T-helper 1 cell treated with Interleukin-12 subunit alpha and Interleukin-12 subunit beta and Interleukin-4 antibody, amounts not matched to agents 30 μg/mL and 1 μg/mL, for 36 hours (primary cell): ENCODE measurements around the gene CDK5.

Experiments used
- H3K27ac Mint-ChIP-seq: one replicate; pipeline ENCODE4 v1.8.0; 2021; ENCODE audit warnings: mild to moderate bottlenecking, mixed read lengths
- H3K27me3 Mint-ChIP-seq: one replicate; pipeline ENCODE4 v1.8.0; 2021; ENCODE audit warnings: low read depth, mixed read lengths
- H3K36me3 Mint-ChIP-seq: one replicate; pipeline ENCODE4 v1.8.0; 2021; ENCODE audit warnings: low read depth, mixed read lengths
- H3K4me1 Mint-ChIP-seq: one replicate; pipeline ENCODE4 v1.8.0; 2021; ENCODE audit warnings: low read depth, mixed read lengths
- H3K4me3 Mint-ChIP-seq: one replicate; pipeline ENCODE4 v1.8.0; 2021; ENCODE audit warnings: mild to moderate bottlenecking, moderate library complexity, mixed read lengths
- H3K9me3 Mint-ChIP-seq: one replicate; pipeline ENCODE4 v1.8.0; 2021; ENCODE audit warnings: mixed read lengths

CDK5 gene

DNA sequence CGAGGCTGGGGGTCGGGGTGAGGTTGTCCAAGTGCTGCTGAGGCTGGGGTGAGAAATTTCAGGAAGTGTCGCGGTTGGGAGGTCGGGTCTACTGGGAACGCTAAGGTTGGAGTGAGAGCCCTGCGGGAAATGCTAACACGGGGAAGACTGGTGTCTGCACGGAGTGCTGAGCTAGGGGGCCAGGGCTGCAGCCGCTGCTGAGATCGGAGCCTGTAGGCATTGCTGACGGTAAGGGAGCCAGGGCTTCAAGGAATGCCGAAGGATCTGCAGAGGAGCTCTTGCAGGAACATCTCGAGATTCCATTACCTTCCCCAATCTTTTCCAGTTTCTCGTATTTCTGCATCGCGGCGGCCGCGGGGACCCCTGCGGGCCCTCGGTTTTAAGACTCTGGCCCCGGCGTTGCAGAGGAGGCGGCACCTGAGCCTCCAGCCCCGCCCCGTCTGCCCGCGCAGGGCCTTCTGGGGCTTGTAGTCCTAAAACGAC, at the start of gene CDK5:
TSS of gene CDK5 (minus strand) at position 392 of the 483 bp plus-strand sequence. CDS start at position 343, 49 bp downstream.
- Mint-ChIP-seq H3K27ac (peak within 1 kb of the TSS; percentile 94), H3K9me3 (no peaks in the 10 kb centered on the region), H3K36me3 (peaks cover 3% of the 10 kb centered on the region), H3K27me3 (no peaks in the 10 kb centered on the region), H3K4me1 (peaks cover 40% of the 10 kb centered on the region), H3K4me3 (peak within 1 kb of the TSS; percentile 97)

DNA sequence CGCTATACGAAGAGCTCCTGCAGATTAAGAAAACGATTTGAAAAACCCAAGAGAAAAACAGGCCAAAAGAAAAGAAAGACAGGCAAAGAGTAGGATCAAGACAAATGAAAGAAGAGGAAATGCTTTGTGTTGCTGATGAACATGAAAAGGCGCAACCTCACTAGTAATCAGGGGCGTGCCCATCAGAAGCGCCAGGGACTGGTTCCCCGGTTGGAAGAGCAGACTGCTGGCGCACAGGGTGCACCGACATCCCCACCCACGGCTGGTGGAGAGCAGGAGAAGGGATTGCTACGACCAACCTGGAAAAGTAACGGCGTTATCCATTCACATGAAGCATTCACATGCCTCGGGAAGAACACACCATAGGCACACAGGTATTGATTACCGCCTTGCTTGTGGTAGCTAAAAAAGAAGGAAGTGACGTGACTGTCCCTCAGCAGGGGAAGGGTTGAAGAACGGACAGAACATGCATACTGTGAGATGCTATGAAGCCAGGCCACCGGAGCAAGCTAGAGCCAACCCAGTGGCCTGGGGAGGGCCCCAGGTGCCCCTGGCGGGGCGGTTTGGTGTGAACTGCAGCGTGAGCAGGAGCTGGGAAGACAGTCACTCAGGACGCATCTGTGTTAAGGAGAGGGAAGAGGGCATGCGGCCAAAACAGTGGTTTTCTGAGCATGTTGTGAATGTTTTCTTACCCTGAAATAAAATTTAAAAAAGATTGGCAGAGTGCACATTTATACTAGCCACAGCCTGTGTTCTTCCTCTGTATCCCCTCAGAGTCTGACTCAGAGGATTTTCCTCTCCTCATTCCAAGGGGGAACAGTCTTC, 46.9 kb upstream of the CDK5 start:
- Mint-ChIP-seq H3K36me3 (peaks cover 1% of the 10 kb centered on the region), H3K4me1 (no peaks in the 10 kb centered on the region), H3K9me3 (no peaks in the 10 kb centered on the region), H3K4me3 (no peak overlapping the region), H3K27ac (no peak overlapping the region), H3K27me3 (no peaks in the 10 kb centered on the region)

DNA sequence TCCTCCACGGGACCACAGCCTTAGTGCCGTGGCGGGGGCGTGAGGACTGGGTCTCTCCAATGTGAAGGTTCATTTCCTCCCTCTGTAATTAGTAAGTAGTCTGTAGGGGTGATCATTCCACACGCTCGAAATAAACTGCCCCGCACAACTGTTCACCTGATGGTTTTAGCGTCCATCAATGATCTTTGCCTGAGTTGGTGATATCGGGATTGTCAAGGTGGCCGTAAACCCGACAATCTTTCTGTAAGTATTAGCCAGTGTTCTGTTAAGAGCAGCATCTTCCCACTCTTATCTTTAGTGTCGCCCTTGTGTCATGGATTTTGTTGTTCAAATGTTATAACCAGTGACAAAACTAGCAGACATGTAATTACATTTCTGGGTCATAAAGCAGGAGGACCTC, 46.3 kb upstream of the CDK5 start:
- no peaks in the 10 kb centered on the region for H3K4me1 Mint-ChIP-seq
- no peak overlapping the region for H3K27ac Mint-ChIP-seq
- no peaks in the 10 kb centered on the region for H3K9me3 Mint-ChIP-seq
- no peaks in the 10 kb centered on the region for H3K27me3 Mint-ChIP-seq
- H3K4me3 Mint-ChIP-seq = no peak overlapping the region
- H3K36me3 Mint-ChIP-seq = peaks cover 1% of the 10 kb centered on the region

DNA sequence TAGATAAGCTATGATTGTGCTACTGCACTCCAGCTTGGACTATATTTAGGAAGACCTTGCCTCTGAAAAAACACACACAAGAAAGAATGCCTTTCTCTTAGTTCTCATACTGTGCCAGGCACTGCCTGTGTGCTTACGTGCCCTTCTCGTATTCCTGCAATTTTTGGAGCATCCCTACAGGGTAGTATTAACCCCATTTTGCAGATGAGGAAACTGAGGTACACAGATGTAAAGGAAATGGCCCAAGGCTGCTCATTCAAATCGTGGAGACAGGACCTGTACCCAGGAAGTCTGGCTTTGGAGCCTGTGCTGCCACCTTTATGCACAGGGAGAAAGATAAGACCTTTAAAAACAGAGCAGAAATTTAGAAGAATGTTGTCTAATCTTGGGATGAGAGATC, 45.3 kb upstream of the CDK5 start:
- Mint-ChIP-seq H3K27ac (no peak overlapping the region), H3K27me3 (no peaks in the 10 kb centered on the region), H3K9me3 (no peaks in the 10 kb centered on the region), H3K4me3 (no peak overlapping the region), H3K4me1 (no peaks in the 10 kb centered on the region), H3K36me3 (peaks cover 1% of the 10 kb centered on the region)

GRCh38 chr7:151101621-151102396, 44.1 kb upstream of the CDK5 start:
- H3K4me3 Mint-ChIP-seq = no peak overlapping the region
- H3K9me3 Mint-ChIP-seq = no peaks in the 10 kb centered on the region
- H3K27ac Mint-ChIP-seq = no peak overlapping the region
- H3K36me3 Mint-ChIP-seq = peaks cover 1% of the 10 kb centered on the region
- H3K4me1 Mint-ChIP-seq = no peaks in the 10 kb centered on the region
- H3K27me3 Mint-ChIP-seq = no peaks in the 10 kb centered on the region

DNA sequence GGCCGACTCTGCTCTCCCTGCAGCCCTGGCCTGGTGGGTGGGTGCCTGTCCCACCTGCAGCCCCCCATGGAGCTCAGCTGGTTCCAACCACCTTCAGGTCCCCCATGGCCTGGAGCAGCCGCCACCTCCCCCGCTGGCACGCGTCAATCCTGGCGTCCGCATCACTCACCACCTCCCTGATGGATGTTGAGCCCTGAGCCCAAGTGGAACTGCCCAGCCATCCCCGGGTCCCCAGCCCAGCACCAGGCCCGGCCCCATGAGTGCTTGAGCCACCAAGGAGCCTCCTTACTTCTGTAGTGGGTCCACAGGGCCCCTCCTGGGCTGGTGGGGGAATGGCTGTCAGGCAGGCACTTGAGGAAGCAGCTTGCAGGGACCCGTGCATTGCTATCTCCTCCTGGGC, 43.2 kb upstream of the CDK5 start:
- no peaks in the 10 kb centered on the region for H3K4me1 Mint-ChIP-seq
- peaks cover 1% of the 10 kb centered on the region for H3K36me3 Mint-ChIP-seq
- H3K4me3 Mint-ChIP-seq = no peak overlapping the region
- no peak overlapping the region for H3K27ac Mint-ChIP-seq
- H3K27me3 Mint-ChIP-seq = no peaks in the 10 kb centered on the region
- H3K9me3 Mint-ChIP-seq = no peaks in the 10 kb centered on the region

GRCh38 chr7:151099486-151100211, 42.0 kb upstream of the CDK5 start:
- Mint-ChIP-seq H3K36me3 (no peaks in the 10 kb centered on the region), H3K27ac (no peak overlapping the region), H3K4me3 (no peak overlapping the region), H3K27me3 (no peaks in the 10 kb centered on the region), H3K4me1 (peaks cover 2% of the 10 kb centered on the region), H3K9me3 (no peaks in the 10 kb centered on the region)

GRCh38 chr7:151095828-151096475, 38.3 kb upstream of the CDK5 start:
- no peaks in the 10 kb centered on the region for H3K36me3 Mint-ChIP-seq
- H3K27ac Mint-ChIP-seq = no peak overlapping the region
- H3K4me3 Mint-ChIP-seq = no peak overlapping the region
- peaks cover 2% of the 10 kb centered on the region for H3K4me1 Mint-ChIP-seq
- H3K27me3 Mint-ChIP-seq = no peaks in the 10 kb centered on the region
- no peaks in the 10 kb centered on the region for H3K9me3 Mint-ChIP-seq

- Mint-ChIP-seq H3K4me1 (peaks cover 2% of the 10 kb centered on the region), H3K27me3 (no peaks in the 10 kb centered on the region), H3K4me3 (no peak overlapping the region), H3K9me3 (no peaks in the 10 kb centered on the region), H3K36me3 (no peaks in the 10 kb centered on the region), H3K27ac (no peak overlapping the region)
Observed at GRCh38 chr7:151095123-151095797, 37.6 kb upstream of the CDK5 start.

DNA sequence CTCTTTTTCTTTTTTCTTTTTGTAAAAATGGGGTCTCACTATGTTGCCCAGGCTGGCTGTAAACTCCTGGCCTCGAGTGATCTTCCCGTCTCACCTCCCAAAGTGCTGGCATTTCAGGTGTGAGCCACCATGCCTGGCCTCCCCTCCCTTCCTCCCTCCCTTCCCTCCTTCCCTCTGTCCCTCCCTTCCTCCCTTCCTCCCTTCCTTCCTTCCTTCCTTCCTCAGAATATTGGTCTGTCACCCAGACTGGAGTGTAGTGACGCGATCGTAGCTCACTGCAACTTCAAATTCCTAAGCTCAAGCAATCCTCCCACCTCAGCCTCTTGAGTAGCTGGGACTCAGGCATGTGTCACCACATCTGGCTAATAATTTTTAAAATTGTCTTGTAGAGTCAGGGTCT, 37.0 kb upstream of the CDK5 start:
- Mint-ChIP-seq H3K9me3 (no peaks in the 10 kb centered on the region), H3K4me3 (no peak overlapping the region), H3K4me1 (peaks cover 3% of the 10 kb centered on the region), H3K36me3 (no peaks in the 10 kb centered on the region), H3K27ac (no peak overlapping the region), H3K27me3 (no peaks in the 10 kb centered on the region)

DNA sequence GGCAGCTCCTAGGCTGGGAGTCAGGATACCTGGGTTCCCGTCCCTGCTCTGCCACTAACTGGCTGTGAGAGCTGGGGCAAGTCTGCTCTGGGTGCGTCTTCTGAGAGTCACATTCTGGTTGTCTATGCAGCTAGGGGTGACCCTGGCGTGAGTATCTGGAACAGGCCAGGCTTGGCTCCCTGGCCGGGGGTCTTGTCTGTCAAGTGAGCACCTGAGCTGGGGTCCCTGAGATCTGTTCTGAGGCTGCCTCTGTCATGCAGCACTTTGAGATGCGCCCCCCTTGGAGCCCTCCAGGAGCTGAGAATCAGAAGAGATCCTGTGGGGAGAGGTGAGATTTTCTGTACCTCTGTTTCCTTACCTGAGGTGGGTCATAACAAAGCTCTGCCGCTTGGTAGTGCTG, 36.1 kb upstream of the CDK5 start:
- H3K36me3 Mint-ChIP-seq = no peaks in the 10 kb centered on the region
- H3K27ac Mint-ChIP-seq = no peak overlapping the region
- peaks cover 4% of the 10 kb centered on the region for H3K27me3 Mint-ChIP-seq
- H3K4me1 Mint-ChIP-seq = peaks cover 11% of the 10 kb centered on the region
- H3K9me3 Mint-ChIP-seq = no peaks in the 10 kb centered on the region
- H3K4me3 Mint-ChIP-seq = no peak overlapping the region

GRCh38 chr7:151091988-151092387, 34.3 kb upstream of the CDK5 start:
- Mint-ChIP-seq H3K36me3 (no peaks in the 10 kb centered on the region), H3K27ac (no peak overlapping the region), H3K4me3 (no peak overlapping the region), H3K4me1 (peaks cover 15% of the 10 kb centered on the region), H3K27me3 (peaks cover 4% of the 10 kb centered on the region), H3K9me3 (no peaks in the 10 kb centered on the region)

DNA sequence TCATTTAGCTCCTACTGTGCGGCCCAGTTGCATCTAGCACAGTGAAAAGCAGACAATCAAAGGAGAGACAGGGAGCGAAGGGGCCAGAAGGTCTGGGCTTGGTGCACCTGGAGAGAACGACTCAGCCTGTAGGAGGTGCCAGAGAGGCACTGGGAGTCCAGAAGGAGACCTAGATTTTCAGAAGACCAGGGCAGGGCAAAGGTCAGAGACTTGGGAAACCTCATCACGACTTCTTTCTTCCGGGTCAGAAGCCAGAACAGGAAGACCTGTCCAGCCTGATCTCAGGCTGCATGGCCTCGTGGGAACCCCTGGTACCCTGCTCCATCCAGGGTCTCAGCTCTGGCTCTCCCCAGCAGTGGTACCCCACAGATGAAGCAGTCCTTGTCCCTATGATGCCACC, 33.7 kb upstream of the CDK5 start:
- peaks cover 15% of the 10 kb centered on the region for H3K4me1 Mint-ChIP-seq
- no peak overlapping the region for H3K27ac Mint-ChIP-seq
- peaks cover 4% of the 10 kb centered on the region for H3K27me3 Mint-ChIP-seq
- no peaks in the 10 kb centered on the region for H3K36me3 Mint-ChIP-seq
- H3K4me3 Mint-ChIP-seq = no peak overlapping the region
- no peaks in the 10 kb centered on the region for H3K9me3 Mint-ChIP-seq

DNA sequence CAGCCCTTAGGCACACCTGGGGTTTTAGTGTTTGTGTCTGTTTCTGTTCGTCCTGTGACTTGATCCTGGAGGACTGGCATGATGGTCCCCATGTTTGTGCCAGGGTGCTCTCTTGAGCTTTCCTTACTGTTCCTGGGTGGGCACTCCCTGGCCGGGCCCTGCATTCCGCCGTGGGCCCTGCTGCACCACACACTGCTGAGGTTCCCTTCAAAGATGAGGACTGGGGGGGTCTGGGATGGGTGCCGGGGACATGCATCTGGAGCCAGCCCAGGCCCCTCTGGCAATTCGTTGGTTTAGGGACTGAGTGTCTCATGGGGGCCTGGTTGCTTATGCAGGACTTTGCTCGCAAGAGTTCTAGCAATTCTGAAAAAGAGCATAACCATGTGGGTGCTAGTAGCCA, 33.3 kb upstream of the CDK5 start:
- H3K27ac Mint-ChIP-seq = no peak overlapping the region
- H3K9me3 Mint-ChIP-seq = no peaks in the 10 kb centered on the region
- H3K27me3 Mint-ChIP-seq = peaks cover 4% of the 10 kb centered on the region
- no peaks in the 10 kb centered on the region for H3K36me3 Mint-ChIP-seq
- H3K4me1 Mint-ChIP-seq = peaks cover 15% of the 10 kb centered on the region
- H3K4me3 Mint-ChIP-seq = no peak overlapping the region
